NCI-H345 treated with DMSO at 0.1 percent for 48 hours (cell line): ENCODE measurements around the gene OSGEPL1.
"Not testable (repeated sequence)": the region's sequence is repeated elsewhere in the genome, so short reads cannot be mapped to it uniquely, and the experiment has no call there.

Experiments
- DNase-seq: peaks from one replicate; lab custom pipeline; 2025; ENCODE audit not compliant: unreplicated experiment; lab: John Stamatoyannopoulos, UW

The OSGEPL1 gene

DNA sequence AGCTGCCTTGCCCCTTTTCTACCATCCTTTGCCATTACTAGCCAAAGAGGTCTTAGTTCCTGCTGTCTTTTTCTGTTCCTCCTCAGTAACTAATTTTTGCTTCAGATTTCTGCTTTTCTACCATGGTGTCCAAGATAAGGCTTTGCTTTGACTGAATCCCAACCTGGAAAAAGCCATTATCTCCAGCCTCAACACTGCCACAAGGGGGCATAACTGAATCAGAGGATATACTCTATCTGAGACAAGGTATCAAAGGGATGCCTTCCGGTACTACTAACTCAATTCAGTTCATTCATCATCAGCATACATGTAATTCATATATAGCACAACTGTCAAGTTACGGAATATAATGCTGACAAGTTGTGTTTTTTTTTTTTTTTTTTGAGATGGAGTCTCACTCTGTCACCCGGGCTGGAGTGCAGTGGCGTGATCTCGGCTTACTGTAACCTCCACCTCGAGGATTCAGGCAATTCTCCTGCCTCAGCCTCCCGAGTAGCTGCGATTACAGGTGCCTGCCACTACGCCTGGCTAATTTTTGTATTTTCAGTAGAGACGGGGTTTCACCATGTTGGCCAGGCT, 11.4 kb downstream of the OSGEPL1 start:
- DNase-seq = no peak

DNA sequence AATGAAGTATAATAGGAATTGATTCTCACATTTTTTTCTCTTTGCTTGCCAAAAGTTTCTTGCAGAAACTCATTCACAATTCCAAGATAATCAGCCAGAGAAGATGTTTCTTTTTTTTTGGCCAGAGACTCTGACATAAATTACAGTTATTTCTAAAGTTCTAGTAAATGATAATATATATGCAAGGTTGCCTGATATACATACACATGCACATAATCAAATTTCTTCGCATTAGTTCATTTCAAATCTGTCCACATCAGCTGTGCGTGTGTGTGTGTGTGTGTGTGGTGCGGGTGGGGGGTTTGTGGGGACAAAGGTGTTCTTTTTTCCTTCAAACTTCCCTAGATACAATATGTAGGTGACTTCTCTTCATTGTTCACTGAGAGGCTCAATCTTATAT, 33.2 kb downstream of the OSGEPL1 start:
- no peak for DNase-seq

DNA sequence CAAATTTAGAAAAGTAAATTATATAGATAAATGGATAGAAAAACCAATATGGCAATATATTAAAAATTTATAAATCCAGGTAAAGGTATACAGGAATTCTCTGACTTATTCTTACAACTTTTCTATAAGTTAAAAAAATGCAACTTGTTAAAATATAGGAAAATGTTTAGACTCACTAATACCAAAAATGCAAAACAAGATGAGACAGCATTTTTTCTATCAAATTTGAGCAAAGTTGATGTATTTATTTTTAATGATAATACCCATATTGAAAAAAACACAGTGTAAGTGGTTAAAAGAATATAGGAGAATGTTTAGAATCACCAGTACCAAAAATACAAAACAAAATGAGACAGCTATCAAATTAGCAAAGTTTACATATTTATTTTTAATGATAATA, 35.7 kb downstream of the OSGEPL1 start:
- DNase-seq = no peak

DNA sequence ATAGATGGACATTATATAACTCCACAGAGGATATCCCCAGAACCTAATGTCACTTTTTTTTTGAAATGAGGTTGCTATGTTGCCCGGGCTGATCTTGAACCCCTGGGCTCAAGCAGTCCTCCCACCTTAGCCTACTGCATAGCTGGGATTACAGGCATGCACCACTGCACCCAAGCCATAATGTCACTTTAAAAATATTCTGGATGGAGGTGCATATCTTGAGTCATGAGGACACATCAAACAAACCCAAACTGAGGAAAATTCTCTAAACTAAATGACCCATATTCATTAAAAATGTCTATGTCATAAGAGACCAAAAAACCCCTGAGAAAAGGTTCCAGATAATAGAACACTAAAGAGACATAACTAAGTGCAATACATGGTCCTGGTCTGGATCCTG, 36.3 kb downstream of the OSGEPL1 start:
- no peak for DNase-seq

DNA sequence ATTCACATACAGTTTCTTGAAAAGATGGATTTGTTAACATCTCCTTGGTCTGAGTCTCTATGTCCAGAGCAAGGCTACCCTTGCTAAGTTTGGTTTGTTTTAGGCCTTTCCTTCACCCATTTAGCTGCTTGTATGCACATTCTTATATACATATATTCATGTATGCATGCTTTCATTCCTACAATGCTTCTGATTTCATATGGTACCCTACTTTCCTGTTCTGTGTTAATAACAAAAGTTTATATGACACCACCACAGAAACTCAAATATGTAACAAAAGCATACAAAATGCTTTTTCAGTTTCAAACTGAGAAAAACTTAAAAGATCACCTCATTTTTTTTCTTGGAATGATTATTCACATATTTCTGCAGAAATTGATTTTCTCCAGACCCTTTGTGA, 39.4 kb downstream of the OSGEPL1 start:
- DNase-seq = no peak

DNA sequence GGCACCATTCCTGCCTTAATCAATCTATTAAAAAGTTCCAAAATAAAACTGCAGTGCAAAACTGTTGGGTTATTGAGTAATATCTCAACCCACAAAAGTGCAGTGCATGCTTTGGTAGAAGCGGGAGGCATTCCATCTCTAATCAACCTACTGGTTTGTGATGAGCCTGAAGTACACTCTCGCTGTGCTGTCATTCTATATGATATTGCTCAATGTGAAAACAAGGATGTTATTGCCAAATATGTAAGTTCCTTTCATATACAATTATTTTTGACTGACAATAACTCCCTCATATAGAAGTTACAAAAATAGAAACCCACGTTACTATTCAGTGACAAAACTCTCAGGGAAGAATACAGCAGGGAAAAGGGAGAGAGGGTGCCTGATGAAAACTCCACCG, 43.0 kb downstream of the OSGEPL1 start:
- DNase-seq = no peak

DNA sequence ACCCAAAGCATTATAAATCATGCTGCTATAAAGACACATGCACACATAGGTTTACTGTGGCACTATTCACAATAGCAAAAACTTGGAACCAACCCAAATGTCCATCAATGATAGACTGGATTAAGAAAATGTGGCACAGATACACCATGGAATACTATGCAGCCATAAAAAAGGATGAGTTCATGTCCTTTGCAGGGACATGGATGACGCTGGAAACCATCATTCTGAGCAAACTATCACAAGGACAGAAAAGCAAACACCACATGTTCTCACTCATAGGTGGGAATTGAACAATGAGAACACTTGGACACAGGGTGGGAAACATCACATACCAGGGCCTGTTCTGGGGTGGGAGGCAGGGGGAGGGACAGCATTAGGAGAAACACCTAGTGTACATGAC, 45.0 kb downstream of the OSGEPL1 start:
- DNase-seq = not testable (repeated sequence)

DNA sequence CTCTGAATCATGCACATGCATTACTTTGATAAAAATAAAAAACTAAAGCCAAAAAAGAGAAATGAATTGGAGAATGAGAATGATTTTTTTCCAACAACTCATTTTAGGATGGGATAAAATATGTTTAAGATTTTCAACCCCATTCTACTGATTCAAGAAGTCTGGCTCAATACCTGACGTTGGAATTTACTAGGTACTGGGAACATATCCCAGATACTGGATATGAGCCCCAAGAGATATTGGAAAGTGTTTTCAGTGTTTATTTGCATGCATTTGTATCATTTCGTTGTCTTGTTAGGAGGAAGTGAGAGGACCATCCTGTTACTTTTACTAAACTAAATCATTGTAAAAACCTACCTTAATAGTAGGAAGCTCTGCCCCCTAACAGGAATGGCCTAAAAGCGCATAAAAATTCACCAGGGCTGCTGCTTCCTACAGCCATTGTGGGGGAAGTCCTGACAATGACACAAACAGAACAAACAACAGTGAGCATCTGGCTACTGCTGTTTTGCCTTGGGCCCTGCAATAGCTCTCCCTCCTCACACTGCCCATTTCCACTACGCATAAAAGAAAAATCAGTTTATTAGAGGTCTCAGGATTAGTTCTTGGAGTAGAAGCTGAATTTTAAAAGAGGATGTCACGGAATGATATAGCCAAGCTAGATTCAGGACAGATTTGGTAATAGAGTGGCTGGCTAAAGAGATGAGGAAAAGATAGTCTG, 52.9 kb downstream of the OSGEPL1 start:
- no peak for DNase-seq

DNA sequence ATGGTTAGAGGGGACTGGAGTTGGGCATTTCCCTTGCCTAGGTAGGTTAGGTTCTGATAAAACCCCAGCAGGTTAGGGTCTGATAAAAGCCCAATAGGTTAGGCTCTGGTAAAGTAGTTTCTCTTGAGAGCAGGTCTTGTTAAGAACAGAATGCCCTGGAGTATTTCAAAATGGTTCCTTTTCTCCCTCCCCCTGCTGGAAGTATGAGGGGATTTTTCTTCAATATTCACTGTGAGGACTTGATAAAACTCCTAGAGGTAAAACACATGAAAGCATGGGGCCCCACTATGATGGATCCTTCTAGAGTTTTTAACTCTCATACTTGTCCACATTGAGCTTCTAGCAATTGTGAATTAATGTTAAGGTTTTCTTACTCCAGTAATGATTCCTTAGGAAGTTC, 60.5 kb downstream of the OSGEPL1 start:
- DNase-seq = no peak

DNA sequence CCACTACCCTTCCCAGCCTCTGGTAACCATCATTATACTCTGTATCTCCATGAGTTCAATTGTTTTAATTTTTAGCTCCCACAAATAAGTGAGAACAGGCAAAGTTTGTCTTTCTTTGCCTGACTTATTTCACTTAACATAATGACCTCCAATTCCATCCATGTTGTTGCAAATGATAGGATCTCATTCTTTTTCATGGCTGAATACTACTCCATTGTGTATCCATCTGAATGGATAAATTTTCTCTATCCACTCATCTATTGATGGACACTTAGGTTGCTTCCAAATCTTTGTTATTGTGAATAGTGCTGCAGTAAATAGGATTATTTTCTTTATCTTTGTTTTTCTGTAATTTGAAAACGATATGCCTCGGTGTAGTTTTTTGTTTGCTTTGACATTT, 61.9 kb downstream of the OSGEPL1 start:
- DNase-seq = no peak

DNA sequence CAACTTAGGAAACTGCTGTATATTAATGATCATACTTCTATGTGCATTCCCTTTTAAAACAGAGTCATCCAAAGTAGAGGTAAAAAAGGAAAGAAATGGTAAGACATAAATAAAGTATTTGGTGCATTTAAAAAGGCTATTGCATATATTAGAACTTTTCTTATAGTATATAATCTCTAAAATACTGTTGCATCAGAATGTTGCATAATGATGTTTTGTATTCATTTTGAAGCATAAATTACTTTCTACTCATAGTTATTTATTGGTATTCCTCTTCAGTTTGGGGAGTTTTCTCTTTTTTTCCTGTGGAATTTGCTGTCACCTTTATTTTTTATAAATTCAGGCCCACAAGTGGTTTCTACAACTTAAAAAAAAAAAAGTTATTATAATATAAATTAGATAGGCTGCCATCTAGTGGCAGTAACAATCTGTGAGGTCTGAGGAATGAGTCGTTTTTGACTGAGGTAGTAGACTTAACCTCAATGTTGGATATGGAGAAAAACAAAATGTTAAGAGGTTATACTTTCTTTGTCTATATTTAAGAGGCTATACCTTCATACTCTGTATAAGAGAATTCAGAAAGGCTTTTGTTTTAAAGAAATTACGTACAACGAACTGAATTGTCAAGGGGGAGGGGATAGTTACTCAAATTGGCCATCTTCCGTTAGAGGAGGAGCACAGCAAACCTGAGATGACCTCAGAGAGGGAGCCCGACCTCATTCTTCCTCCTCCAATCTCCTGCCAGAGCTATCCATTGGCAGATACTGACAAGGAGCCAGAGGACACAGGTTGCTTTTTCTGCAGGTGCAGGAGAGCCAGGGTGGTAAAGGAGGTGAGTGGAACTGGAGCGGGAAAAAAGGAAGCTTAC, 64.3 kb downstream of the OSGEPL1 start:
- DNase-seq = no peak
